Mucosa of rectum (tissue), 2 donors: ENCODE results near the gene TEP1.
A peak's percentile ranks its signal among the peaks of the same experiment; 100 is the strongest.

Source experiments
- H3K27ac ChIP-seq, 2 donors: one replicate each; pipeline ENCODE4 v1.7.0; 2013; ENCODE audit warnings: inconsistent platforms in 2 of 2, low read depth in 2 of 2, low read length in 2 of 2
- H3K27me3 ChIP-seq, 2 donors: one replicate each; pipeline ENCODE4 v1.7.0; 2013; ENCODE audit warnings: low read length in 2 of 2; ENCODE audit not compliant: control insufficient read depth in 2 of 2, insufficient read depth in 2 of 2
- H3K36me3 ChIP-seq, 2 donors: one replicate each; pipeline ENCODE4 v1.7.0; 2013; ENCODE audit warnings: low read length in 2 of 2; ENCODE audit not compliant: control insufficient read depth in 2 of 2, insufficient read depth in 2 of 2
- H3K4me1 ChIP-seq, 2 donors: one replicate each; pipeline ENCODE4 v1.7.0; 2013; ENCODE audit warnings: low read length in 2 of 2, mild to moderate bottlenecking in 1 of 2; ENCODE audit not compliant: control insufficient read depth in 2 of 2, insufficient read depth in 2 of 2
- H3K4me3 ChIP-seq, 2 donors: one replicate each; pipeline ENCODE4 v1.7.0; 2013; ENCODE audit warnings: low read length in 2 of 2
- H3K9ac ChIP-seq, 2 donors: one replicate each; pipeline ENCODE4 v1.7.0; 2013; ENCODE audit warnings: low read length in 2 of 2, low read depth in 1 of 2, mild to moderate bottlenecking in 1 of 2
- H3K9me3 ChIP-seq, 2 donors: one replicate each; pipeline ENCODE4 v1.7.0; 2013; ENCODE audit warnings: low read length in 2 of 2; ENCODE audit not compliant: control insufficient read depth in 2 of 2
- donor health status: healthy.
- donor health status: Normal muscosa, but diverticular disease.

TEP1 gene

DNA sequence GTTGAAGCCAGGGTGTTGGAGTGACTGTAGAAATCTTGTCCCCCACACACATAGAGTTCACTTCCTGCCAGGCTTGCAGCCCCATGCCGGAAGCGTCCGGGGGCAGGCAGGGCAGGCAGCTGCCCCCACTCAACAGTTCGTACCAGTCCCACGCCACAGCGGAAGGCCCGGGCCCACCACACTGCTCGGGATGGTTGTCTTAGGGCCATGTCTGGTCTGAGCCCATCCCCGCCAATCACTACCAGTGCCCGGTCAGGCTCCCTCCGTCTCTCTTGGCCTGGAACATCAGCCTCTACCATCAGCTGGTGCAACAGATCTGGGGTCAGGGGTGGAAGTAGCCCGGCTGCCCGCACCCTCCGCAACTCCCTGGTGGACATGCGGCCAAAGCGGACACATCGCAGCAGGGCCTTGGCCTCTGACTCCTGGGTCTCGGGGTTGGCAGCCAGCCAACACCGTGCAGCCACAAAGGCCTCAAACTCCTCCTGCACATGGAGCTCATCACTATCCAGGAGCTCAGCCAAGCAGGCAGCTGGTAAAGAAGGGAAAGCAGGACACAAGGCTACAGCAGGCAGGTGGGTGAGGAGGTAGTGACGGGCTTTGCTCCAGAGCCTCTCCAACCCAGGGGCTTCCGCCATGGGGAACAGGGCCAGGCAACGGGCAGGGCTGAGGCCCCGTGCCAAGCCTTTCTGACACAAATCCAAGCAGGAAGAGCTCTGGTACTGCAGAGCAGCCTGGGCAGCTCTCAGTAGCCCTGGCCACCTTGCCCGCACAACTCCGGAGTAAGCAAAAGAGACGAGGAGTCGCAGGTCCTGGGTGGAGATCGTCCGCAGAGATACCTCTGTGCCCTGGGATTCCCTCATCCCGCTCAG, 16.7 kb upstream of the TEP1 start:
- H3K9ac ChIP-seq = no peak overlapping the region
- H3K36me3 ChIP-seq = no peaks in the 10 kb centered on the region
- H3K4me1 ChIP-seq = peaks cover 16 to 25% of the 10 kb centered on the region in 2 donors
- H3K4me3 ChIP-seq = no peak overlapping the region
- H3K27ac ChIP-seq = no peak overlapping the region
- H3K9me3 ChIP-seq = no peaks in the 10 kb centered on the region
- no peaks in the 10 kb centered on the region for H3K27me3 ChIP-seq

DNA sequence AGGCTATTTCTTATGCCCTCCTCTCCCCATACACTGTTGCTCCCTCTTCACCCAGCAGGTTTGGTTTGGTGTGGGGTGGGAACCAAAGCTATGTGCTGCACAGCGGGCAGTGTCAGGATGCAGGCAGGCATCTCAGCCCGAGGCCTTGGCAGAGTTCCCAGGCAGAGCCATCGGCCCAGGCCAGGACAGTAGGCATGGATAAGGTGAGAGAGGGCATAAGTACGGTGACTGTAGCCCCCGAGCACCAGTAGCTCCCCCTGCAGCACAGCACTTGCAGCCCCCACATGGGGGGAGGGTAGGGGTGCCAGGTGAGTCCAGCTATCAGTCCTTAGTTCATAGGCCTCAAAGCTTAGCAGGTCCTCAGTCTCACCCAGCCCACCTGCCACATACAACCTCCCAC, 15.5 kb upstream of the TEP1 start:
- H3K4me3 ChIP-seq = no peak overlapping the region
- H3K36me3 ChIP-seq = no peaks in the 10 kb centered on the region
- H3K9ac ChIP-seq = no peak overlapping the region

DNA sequence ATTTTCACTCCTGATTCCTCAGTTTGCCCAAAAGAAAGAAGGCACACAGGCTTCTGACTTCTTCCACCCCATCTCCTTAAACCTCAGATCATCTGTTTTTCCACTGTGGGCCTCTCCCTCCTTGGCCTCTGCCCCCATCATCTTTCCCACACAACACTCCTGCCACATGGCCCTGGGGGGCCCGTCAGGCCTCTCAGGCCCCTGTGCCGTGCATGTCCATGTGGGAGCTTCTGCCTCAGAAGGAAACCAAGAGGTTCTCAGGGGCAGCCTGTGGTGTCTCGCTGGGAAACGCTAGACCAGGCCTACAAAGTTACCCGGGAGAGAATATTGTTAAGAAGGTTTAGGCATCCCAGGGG, 14.7 kb upstream of the TEP1 start:
- H3K27ac ChIP-seq = peak overlapping the region; percentile 50 to 53
- no peaks in the 10 kb centered on the region for H3K9me3 ChIP-seq
- H3K4me1 ChIP-seq = peaks cover 16 to 27% of the 10 kb centered on the region in 2 donors
- no peaks in the 10 kb centered on the region for H3K36me3 ChIP-seq
- H3K27me3 ChIP-seq = no peaks in the 10 kb centered on the region
- H3K4me3 ChIP-seq = peak overlapping the region; percentile 2 to 41
- H3K9ac ChIP-seq = no peak overlapping the region

More for the DNA sequence above, 15.5 kb upstream of the TEP1 start:
- H3K27me3 ChIP-seq = no peaks in the 10 kb centered on the region
- no peak overlapping the region for H3K27ac ChIP-seq
- H3K9me3 ChIP-seq = no peaks in the 10 kb centered on the region
- peaks cover 16 to 27% of the 10 kb centered on the region in 2 donors for H3K4me1 ChIP-seq

DNA sequence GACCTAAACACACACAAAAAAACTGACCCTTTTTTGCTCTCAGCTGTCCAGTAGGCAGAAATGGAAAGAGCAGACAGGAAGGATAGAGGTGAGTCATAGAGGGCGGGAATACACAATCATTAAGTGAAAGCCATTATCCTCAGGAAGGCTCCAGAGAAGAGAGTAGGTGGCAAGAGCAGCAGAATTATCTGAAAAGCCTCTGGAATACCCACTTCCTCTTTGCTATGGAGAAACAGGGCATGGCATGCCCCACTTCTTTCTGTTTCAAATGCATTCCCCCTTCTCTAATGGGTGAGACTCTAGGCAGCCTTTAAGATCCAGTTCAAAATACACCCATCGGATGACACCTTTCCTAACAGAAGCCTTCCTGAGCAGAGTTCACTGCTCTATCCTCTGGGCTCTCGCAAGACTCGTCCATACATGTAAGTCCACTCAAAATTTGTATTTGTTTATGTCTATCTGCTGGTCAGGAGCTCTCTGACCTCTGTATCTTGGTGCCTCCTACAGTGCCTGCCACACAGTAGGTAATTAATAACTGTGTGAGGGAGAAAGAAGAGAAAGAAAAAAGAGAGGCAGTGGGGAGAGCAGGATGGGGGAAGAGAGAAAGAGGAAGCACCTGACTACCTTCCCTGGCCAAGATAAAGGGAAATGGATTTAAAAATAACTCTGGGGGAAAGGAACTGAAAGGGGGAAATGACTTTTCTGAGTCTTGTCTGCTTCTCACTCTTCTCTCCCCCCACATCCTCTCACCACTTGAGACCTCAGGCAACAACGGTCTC, 14.1 kb upstream of the TEP1 start:
- Histone ChIP-seq H3K9me3 (no peaks in the 10 kb centered on the region), H3K9ac (no peak overlapping the region), H3K36me3 (no peaks in the 10 kb centered on the region), H3K4me1 (peaks cover 20 to 27% of the 10 kb centered on the region in 2 donors), H3K27ac (peak overlapping the region; percentile 38 to 53), H3K27me3 (no peaks in the 10 kb centered on the region), H3K4me3 (peak overlapping the region; percentile 2 to 41)

DNA sequence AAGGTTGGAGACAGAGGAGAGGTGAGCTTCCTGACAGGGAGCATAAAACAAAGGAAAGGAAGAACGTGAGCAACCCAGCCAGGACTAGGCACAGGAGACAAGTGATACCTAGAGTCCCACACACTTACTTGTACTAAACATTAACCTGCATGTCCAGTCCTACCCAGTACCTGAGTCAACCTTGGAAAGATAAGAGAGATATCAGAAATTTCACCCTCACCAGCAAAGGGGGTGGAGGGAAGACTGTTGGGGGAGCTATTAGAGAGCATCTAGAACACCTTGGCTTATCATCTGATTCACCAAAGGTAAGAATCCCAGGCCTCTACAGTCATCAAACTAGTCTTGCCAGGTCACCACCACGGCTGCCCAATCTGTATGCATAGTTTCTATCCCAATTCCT, 11.6 kb upstream of the TEP1 start:
- H3K4me3 ChIP-seq = no peak overlapping the region
- H3K27me3 ChIP-seq = no peaks in the 10 kb centered on the region
- H3K4me1 ChIP-seq = peaks cover 13 to 20% of the 10 kb centered on the region in 2 donors
- H3K9ac ChIP-seq = no peak overlapping the region
- no peaks in the 10 kb centered on the region for H3K9me3 ChIP-seq
- no peak overlapping the region for H3K27ac ChIP-seq
- H3K36me3 ChIP-seq = no peaks in the 10 kb centered on the region

DNA sequence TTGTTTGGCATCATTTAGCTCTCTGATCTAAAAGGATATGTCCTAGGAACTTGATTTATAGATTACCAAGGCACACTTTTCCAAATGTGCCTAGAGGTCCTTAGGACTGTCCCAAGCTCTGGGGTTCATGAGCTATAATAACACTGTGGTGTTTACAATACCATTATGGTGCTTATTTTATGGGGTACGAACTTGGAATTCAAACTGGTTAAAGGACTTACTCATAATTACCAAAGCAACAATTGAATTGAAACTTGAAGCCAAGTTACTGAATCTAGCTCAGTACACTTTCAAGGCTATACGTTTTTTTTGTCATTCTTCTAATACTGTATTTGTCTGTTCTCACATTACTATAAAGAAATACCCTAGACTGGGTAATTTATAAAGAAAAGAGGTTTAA, 9.6 kb upstream of the TEP1 start:
- Histone ChIP-seq H3K27me3 (no peaks in the 10 kb centered on the region), H3K27ac (peak overlapping the region in 1 of 2 donors; percentile 15), H3K9ac (no peak overlapping the region), H3K4me1 (peaks cover 20 to 26% of the 10 kb centered on the region in 2 donors), H3K36me3 (no peaks in the 10 kb centered on the region), H3K4me3 (no peak overlapping the region), H3K9me3 (no peaks in the 10 kb centered on the region)

DNA sequence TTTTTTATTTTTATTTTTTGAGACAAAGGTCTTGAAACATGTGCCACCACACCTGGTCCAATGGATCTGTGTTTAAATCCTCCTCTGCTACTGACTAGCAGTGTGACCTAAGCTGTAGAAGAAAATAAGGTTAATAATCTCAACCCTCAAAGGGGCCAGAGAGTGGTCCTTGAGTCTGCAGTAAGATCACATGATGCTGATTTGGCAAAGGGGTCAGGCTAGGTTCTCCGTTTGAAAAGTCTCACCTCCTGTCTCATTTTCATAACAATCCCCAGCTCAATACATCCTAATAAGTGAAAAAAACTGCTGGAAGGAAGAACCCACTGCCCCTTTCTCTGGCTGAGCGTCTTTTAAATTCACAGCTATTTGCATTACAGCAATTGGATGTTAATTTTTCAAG, 8.0 kb upstream of the TEP1 start:
- Histone ChIP-seq H3K27me3 (no peaks in the 10 kb centered on the region), H3K9ac (no peak overlapping the region), H3K4me1 (peaks cover 20 to 37% of the 10 kb centered on the region in 2 donors), H3K9me3 (no peaks in the 10 kb centered on the region), H3K27ac (no peak overlapping the region), H3K36me3 (no peaks in the 10 kb centered on the region), H3K4me3 (no peak overlapping the region)

DNA sequence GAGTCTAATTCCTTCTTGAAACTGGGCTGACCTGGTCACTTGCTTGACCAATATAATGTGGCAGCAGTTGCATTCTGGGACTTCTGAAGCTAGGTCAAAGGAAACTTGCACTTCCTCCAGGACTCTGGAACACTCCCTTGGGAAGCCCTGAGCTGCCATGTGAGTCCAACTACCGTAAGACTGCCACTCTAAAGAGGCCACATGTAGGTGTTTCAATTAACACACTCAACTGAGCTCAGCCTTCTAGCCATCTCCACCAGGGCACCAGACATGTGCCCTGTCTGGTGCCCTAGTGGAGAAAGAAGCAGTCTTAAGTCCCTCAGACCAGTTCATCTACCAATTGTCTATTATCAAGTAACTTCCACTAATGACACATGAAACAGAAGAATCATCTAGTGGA, 6.1 kb upstream of the TEP1 start:
- no peak overlapping the region for H3K4me3 ChIP-seq
- peak overlapping the region; percentile 87 to 94 for H3K27ac ChIP-seq
- H3K36me3 ChIP-seq = no peaks in the 10 kb centered on the region
- no peaks in the 10 kb centered on the region for H3K9me3 ChIP-seq
- H3K27me3 ChIP-seq = no peaks in the 10 kb centered on the region
- H3K4me1 ChIP-seq = peaks cover 29 to 54% of the 10 kb centered on the region in 2 donors
- H3K9ac ChIP-seq = peak overlapping the region; percentile 2 to 64

DNA sequence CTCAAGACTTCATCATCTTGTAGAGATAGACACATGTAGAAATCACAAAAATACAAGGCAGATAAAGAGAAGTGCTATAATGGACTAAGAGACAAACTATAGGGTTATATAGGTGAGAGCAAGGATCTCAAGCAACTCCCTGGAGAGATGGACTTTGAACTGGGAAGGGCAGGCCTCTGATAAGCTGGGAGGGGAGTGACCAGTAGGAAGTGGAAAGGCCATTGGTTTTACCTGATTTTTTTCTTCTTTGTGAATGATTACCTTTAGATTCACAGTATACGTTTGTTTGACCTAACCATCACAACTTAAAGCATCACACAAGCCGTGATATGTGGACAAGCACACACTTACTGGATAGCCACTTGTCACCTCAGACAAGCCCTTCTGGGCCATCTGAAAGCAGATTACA, 5.2 kb upstream of the TEP1 start:
- no peaks in the 10 kb centered on the region for H3K9me3 ChIP-seq
- no peaks in the 10 kb centered on the region for H3K36me3 ChIP-seq
- no peaks in the 10 kb centered on the region for H3K27me3 ChIP-seq
- peak overlapping the region; percentile 9 to 51 for H3K4me3 ChIP-seq
- peaks cover 36 to 63% of the 10 kb centered on the region in 2 donors for H3K4me1 ChIP-seq
- H3K9ac ChIP-seq = peak overlapping the region in 1 of 2 donors; percentile 64
- H3K27ac ChIP-seq = peak overlapping the region; percentile 93 to 94
